Body of pancreas (tissue), 4 donors: ENCODE results near the gene STK25. TPM values are rescaled to one million over a fixed set of nuclear protein-coding genes. Genes with fewer than 3 reads are reported as not detected.
A peak's percentile ranks its signal among the peaks of the same experiment; 100 is the strongest.
"Not testable (repeated sequence)": the region's sequence is repeated elsewhere in the genome, so short reads cannot be mapped to it uniquely, and the experiment has no call there.

Experiments
- ATAC-seq: fragments of 150-250 bp; one replicate; pipeline ENCODE4 v1.9.1; 2016
- DNase-seq, 4 donors: peaks; one replicate each; pipeline ENCODE4 v3.0.0-alpha.2; 2019
- H3K27ac ChIP-seq, 4 donors: fragments of 200-600 bp; sonication (generic); 1 replicate in 3 of 4; 2 replicates in 1 of 4; pipeline versions ENCODE4 v1.5.1 to v1.6.1; 2016 to 2019; ENCODE audit warnings: mild to moderate bottlenecking in 1 of 4, mixed read lengths in 1 of 4, moderate library complexity in 1 of 4
- H3K27me3 ChIP-seq, 2 donors: fragments of 200-600 bp; sonication (generic); one replicate each; pipeline ENCODE4 v1.6.0; 2016; ENCODE audit warnings: mild to moderate bottlenecking in 1 of 2
- H3K36me3 ChIP-seq, 2 donors: fragments of 200-600 bp; sonication (generic); replicated peaks in 1 of 2; 2 replicates each; pipeline ENCODE4 v1.5.1; 2016; ENCODE audit warnings: low read depth in 2 of 2; ENCODE audit not compliant: insufficient read depth in 1 of 2
- H3K4me1 ChIP-seq: fragments of 200-600 bp; sonication (generic); one replicate; pipeline ENCODE4 v1.6.0; 2016
- H3K4me3 ChIP-seq, 2 donors: fragments of 200-600 bp; sonication (generic); 1 replicate in 1 of 2; 2 replicates in 1 of 2; pipeline ENCODE4 v1.5.1; 2016 to 2019
- H3K9me3 ChIP-seq, 3 donors: fragments of 200-600 bp; sonication (generic); 1 replicate in 2 of 3; 2 replicates in 1 of 3; pipeline ENCODE4 v1.5.1; 2016
- CTCF ChIP-seq, 7 experiments: fragments of 450-650 bp in 4 of 7; fragments of 200-600 bp in 3 of 7; sonication (generic) in 3 of 7; IDR thresholded peaks; one replicate each; pipeline ENCODE4 v1.5.1; 2016 to 2019; ENCODE audit warnings: antibody characterized with exemption in 7 of 7
- POLR2A ChIP-seq, 3 donors: fragments of 450-650 bp; IDR thresholded peaks; one replicate each; pipeline ENCODE4 v1.6.1; 2016; ENCODE audit warnings: antibody characterized with exemption in 3 of 3, mild to moderate bottlenecking in 2 of 3
- WGBS, 2 donors: methylation state at CpG; one replicate each; pipeline ENCODE4 v1.1.5; 2017; 5-methylcytosine and 5-hydroxymethylcytosine counted together
- intact Hi-C: fragments of 100-400 bp; cut with DNase I; formaldehyde crosslinking; loops from one replicate; pipeline ENCODE4 v1.15.1; 2023
- total RNA-seq, 2 donors: library from RNA; depleted of rRNA; stranded (reverse); fragments of >200 nt; gene quantifications; one replicate each; pipeline ENCODE4 v1.1.0, GENCODE V29; 2016

Gene STK25
- total RNA-seq, 2 donors from 2014 or later = 129 to 144 TPM

- intact Hi-C loops = no loop called here
- TF ChIP-seq POLR2A (IDR thresholded peaks at IDR 0.05) = no peak
- TF ChIP-seq CTCF (IDR thresholded peaks at IDR 0.05) = no peak
- DNase-seq (no peak), ATAC-seq (no peak)
- WGBS, 2 donors = 92 to 94% methylated on average over 10 to 11 of the region's 11 CpGs
- Histone ChIP-seq H3K27ac (no peak overlapping the region), H3K4me1 (peaks cover 19% of the 10 kb centered on the region), H3K36me3 (no peaks in the 10 kb centered on the region), H3K27me3 (no peaks in the 10 kb centered on the region), H3K9me3 (no peaks in the 10 kb centered on the region), H3K4me3 (no peak overlapping the region)
These were observed 51.8 kb downstream of the STK25 start for GRCh38 chr2:241456546-241456945.

DNA sequence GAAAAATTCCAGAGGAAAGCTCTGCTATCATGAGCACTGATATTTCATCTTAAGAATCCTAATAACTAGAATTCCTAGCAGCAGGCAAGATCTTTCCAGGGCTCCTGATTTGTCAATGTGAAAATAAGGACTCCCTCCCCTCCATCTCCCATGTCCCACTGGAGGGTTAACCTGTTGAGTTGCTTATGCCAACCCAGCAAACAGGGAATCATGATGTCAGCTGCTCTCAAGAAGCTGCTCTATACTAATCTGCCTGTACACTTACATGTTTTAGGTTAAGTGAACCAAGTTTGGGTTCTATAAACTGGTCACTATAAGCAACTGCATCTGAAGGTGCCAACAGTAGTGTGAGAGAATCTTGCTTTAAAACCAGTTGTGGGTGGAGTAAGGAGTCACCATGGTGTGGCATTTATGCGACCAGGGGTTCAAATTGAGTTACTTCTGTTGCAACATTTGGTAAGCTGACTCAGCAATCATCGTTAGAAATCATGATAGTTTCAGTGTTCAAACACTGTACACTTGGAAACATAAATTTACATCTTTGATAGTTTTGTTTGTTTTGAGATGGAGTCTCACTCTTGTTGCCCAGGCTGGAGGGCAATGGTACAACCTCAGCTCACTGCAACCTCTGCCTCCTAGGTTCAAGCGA lies 53.4 kb downstream of the STK25 start:
- H3K9me3 ChIP-seq = no peaks in the 10 kb centered on the region
- no peak for ATAC-seq
- TF ChIP-seq POLR2A (IDR thresholded peaks at IDR 0.05) (no peak), CTCF (IDR thresholded peaks at IDR 0.05) (no peak)
- no peaks in the 10 kb centered on the region for H3K27me3 ChIP-seq
- WGBS, 2 donors = 38 to 70% methylated on average over 3 of the region's 3 CpGs
- peaks cover 15% of the 10 kb centered on the region for H3K4me1 ChIP-seq
- H3K4me3 ChIP-seq = no peak overlapping the region
- no peaks in the 10 kb centered on the region for H3K36me3 ChIP-seq
- H3K27ac ChIP-seq = no peak overlapping the region
- intact Hi-C loops = no loop called here
- no peak for DNase-seq

DNA sequence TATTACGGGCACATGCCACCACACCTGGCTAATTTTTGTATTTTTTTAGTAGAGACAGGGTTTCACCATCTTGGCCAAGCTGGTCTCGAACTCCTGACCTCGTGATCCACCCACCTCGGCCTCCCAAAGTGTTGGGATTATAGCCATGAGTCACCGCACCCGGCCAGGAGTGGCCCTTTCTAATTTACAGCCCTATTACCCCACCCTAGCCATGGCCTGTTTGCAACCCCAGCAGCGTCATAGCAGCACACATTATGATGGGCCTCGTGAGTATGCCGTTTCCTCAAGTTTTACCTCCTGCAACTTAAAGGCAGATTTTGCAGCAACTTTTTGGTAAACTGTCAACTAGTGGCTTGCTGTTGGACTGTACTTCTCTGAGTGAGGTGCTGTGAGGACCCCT lies 54.5 kb downstream of the STK25 start:
- H3K27me3 ChIP-seq, DNase-seq, H3K27ac ChIP-seq, ATAC-seq, H3K4me3 ChIP-seq, H3K9me3 ChIP-seq, H3K36me3 ChIP-seq, intact Hi-C loops: not testable (repeated sequence)
- H3K4me1 ChIP-seq = peaks cover 15% of the 10 kb centered on the region
- 95 to 98% methylated on average over 9 of the region's 9 CpGs for WGBS, 2 donors

DNA sequence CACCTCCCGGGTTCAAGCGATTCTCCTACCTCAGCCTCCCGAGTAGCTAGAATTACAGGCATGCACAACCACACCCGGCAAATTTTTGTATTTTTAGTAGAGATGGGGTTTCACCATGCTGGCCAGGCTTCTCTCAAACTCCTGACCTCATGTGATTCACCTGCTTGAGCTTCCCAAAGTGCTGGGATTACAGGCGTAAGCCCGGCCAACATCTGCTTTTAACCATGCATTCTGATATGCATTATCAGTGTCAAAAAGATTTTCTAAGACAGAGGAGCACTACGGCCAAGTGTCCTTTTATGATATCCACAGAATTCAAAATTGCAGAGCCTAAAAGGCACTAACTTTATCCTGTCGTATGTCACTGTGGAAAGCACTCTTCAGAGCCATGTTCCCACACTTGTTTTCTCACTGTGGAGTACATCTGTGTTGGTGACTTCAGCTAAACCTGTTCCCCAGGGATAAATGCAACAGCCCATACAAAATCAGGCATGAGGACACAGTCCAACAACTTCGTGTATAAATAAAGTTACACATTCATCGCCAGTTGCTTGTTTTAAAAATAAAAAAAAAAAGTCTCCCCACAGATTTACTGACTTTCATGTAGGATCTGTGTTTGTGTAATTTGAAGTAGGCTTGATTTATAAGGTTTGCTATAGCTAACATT lies 56.4 kb downstream of the STK25 start:
- DNase-seq = no peak
- no peak for ATAC-seq
- no peak overlapping the region for H3K4me3 ChIP-seq
- H3K36me3 ChIP-seq = no peaks in the 10 kb centered on the region
- intact Hi-C loops = no loop called here
- TF ChIP-seq POLR2A (IDR thresholded peaks at IDR 0.05) = no peak
- TF ChIP-seq CTCF (IDR thresholded peaks at IDR 0.05) = no peak
- 30 to 41% methylated on average over 10 of the region's 10 CpGs for WGBS, 2 donors
- H3K4me1 ChIP-seq = peaks cover 15% of the 10 kb centered on the region
- no peaks in the 10 kb centered on the region for H3K9me3 ChIP-seq
- peak overlapping the region in 1 of 4 donors; percentile 25 for H3K27ac ChIP-seq
- H3K27me3 ChIP-seq = no peaks in the 10 kb centered on the region

- ATAC-seq = not testable (repeated sequence)
- peaks cover 15% of the 10 kb centered on the region for H3K4me1 ChIP-seq
These were observed 58.3 kb downstream of the STK25 start for GRCh38 chr2:241450092-241450491.

GRCh38 chr2:241445426-241445825 lies 63.0 kb downstream of the STK25 start:
- Histone ChIP-seq H3K27me3 (no peaks in the 10 kb centered on the region), H3K27ac (no peak overlapping the region), H3K9me3 (no peaks in the 10 kb centered on the region), H3K36me3 (peaks cover 4 to 6% of the 10 kb centered on the region in 2 donors), H3K4me3 (no peak overlapping the region), H3K4me1 (no peaks in the 10 kb centered on the region)
- ATAC-seq (no peak), DNase-seq (no peak)
- intact Hi-C loops = no loop called here
- TF ChIP-seq CTCF (IDR thresholded peaks at IDR 0.05) = no peak
- TF ChIP-seq POLR2A (IDR thresholded peaks at IDR 0.05) = no peak
- 83% methylated on average over 2 of the region's 2 CpGs for WGBS, 2 donors

More at GRCh38 chr2:241450092-241450491, 58.3 kb downstream of the STK25 start:
- H3K36me3 ChIP-seq, intact Hi-C loops, H3K27me3 ChIP-seq, H3K27ac ChIP-seq, DNase-seq, H3K9me3 ChIP-seq, H3K4me3 ChIP-seq: not testable (repeated sequence)
- WGBS, 2 donors = 94 to 97% methylated on average over 7 of the region's 7 CpGs
